ENCODE data around the gene LRRC8D.

- TF ChIP-seq BHLHE40 (IDR thresholded peaks at IDR 0.05; ENCODE audit: borderline replicate concordance), result no peak
- no peak for TF ChIP-seq FOXM1 (IDR thresholded peaks at IDR 0.05; ENCODE audit: borderline replicate concordance)
- no peak for TF ChIP-seq SP1 (IDR thresholded peaks at IDR 0.05)
These were observed 26.4 kb upstream of the LRRC8D start for GRCh38 chr1:89794406-89794805.

Data from HEK293T (cell line).